GM21360 (cell line): ENCODE data around the gene ULK4.
"Not testable (repeated sequence)": the region's sequence is repeated elsewhere in the genome, so short reads cannot be mapped to it uniquely, and the experiment has no call there.

Experiments used
- ATAC-seq: cut with Tn5 transposase; IDR thresholded peaks from one replicate; pipeline ENCODE4 v1.9.1; 2021; ENCODE audit warnings: mild to moderate bottlenecking, moderate library complexity; ENCODE audit not compliant: unreplicated experiment

ULK4 gene

GRCh38 chr3:41695806-41696205, 266.1 kb downstream of the ULK4 start:
- ATAC-seq: not testable (repeated sequence)

- no peak for ATAC-seq
Observed at GRCh38 chr3:41693799-41694198, 268.1 kb downstream of the ULK4 start.

DNA sequence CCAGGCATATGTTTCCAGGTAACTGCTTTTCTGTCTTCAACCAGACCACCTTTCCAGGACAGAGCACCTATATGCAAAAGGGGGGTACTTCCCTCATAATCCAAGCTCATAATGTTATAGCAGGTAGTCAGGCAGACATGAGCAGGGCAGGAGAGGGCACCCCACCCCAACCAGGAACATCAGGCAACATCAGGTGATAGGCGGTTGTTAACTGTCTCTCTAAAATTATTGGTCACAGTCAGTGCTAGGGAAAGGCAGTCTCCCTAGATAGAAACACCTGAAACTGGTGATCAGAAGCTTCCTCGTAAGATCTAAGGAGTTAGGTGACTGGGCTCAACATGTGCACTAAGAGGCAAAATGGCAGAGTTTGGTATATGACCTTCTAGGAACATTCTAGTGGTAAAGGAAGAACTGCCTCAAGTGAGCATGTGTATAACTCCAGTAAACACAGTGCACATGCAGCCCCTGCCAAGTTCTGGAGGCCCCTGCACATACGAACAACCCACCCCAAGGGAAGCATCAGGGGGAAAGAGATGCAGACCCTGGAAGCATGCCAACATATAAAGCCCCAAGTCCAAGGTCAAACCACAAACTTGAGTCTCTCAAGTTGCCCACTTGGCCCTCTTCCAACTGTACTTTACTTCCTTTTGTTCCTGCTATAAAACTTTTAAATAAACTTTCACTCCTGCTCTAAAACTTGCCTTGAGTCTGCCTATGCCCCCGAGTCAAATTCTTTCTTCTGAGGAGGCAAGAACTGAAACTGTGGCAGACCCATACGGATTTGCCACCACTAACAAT, 270.9 kb downstream of the ULK4 start:
- ATAC-seq: no peak

DNA sequence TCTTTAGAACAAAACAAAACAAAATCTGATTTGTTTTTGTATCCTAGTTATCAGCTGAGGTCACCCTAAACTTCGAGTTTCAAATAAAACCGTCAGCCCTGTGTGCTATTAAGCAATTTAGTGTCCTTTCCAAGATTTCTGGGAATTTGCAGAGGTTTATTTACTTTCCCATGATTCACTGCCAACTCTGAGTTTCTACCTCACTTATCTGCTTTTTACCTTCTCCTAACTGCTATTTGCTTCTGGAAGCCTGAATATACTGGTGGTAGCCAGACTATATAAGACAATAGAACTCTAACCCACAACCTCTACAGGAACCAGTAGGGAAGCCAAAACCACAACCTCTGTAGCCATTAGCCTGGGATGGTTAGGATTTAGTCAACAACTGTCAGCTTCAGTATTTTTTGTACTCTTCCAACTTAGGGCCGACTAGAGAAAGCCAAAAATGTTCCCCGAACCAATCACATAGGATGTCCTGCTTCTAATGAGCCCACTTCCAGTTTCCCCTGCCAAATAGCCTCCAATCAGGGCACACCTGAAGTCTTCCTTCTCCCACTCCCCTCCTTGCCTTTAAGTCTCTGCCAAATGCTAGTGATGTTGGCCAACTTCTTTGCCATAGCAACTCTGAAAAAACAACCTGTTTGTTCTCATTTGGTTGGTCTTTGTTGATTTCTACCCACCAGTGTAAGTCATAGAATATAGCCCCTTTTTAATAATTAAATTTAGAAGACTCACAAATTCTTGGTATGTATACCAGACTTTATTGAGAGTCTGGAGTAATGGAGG, 273.1 kb downstream of the ULK4 start:
- ATAC-seq: no peak

- no peak for ATAC-seq
Observed at GRCh38 chr3:41684797-41685735, 276.8 kb downstream of the ULK4 start.

DNA sequence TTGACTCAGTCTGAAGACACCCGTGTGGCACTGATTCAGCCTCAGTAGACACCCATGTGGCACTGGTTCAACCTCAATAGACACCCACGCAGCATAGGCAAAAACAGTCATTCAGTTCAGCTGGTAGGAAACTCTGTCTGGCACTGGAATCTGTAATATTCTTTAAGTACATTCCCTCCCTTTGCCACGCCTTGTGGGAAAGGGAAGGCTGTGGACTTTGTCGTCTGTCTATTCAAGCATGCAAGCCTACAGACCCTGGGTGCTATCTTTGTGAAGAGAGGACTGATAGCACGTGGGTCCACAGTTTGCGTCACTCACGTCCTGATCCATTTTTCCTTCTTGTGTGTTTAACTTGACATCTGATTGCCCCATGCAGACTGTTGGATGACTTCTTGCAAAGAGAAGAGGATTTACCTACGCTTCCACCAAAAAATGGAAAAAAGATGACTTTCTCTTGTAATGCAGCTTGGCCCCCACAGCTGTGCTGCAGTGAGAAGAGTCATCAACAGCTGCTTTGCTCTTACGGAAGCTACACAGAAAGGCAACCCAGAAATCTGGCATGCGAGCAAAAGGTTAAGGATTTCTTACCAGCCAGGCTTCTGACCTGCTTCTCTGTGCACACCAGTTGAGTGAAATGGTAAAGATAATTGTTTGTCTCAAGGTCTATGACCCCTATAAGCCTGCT, 278.1 kb downstream of the ULK4 start:
- ATAC-seq: no peak

DNA sequence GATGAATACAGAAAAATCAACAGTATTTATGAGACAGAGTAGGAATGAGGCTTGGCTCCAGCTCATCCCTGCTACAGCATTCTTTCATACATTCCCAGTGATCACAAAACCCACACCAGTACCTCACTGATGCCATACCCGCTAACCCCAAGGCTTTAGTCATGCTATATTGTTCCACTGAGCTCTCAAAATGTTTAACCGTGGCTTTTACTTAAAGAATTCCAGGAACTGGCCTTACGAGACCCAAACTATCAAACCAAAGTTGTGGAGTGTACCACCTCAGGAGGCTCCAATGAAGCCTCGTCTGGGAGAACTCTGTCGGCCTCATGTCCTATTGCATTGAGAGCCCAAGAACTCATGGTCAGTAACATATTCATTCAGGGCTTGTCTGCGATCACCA, 278.9 kb downstream of the ULK4 start:
- no peak for ATAC-seq

DNA sequence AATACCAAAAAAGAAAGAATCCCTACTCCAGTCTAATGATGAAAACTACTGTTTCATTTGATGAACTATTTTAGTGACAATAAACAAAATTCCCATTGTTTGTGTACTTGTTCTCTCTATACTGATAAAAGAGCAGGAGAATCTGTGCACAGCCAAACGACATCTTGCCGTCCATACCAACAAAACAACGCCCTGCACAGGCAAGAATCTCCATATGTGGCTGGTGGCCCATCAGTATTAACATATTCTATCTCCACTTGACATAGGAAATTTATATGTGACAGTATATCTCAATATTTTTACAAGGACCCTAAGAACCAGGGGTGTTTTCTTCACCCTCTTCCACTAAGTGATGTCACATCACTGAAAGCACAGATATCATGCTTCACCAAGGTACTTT, 279.5 kb downstream of the ULK4 start:
- ATAC-seq: no peak

DNA sequence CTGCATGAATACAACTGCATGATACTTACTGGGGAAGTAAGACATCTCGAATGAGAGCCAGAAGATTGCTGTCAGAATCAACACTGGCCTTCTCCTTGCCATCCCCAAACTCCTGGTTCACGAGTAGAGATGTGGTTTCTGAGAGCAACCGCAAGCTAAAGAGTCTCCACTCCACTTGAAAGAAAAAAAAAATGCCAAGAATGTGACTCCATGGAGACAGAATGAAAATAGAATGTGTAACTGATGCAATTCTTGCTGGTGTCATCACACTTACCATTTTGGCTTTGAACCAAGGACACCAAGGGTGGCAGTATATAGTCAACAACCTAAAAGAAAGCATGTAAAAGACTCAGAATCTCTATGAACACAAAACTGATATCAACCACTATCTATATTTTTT, 280.4 kb downstream of the ULK4 start:
- no peak for ATAC-seq

DNA sequence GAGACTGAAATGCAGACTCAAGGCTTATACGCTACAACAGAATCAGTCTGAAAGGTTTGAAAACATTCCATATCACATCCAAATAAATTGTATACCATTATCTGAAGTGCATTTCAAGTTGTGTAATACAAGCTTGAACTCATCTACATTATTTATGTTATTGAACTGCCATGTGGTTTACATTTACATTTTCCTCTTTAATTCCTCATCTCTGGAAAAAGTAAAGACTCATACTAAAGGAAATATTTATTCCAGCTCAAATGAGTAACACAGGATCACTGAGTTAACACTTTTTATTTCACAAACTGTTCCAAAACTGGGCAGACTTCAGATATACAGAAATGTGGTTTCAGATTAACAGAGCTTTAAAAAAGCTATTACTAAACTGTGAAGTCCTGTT, 282.5 kb downstream of the ULK4 start:
- no peak for ATAC-seq

GRCh38 chr3:41675102-41675501, 286.8 kb downstream of the ULK4 start:
- ATAC-seq: not testable (repeated sequence)

DNA sequence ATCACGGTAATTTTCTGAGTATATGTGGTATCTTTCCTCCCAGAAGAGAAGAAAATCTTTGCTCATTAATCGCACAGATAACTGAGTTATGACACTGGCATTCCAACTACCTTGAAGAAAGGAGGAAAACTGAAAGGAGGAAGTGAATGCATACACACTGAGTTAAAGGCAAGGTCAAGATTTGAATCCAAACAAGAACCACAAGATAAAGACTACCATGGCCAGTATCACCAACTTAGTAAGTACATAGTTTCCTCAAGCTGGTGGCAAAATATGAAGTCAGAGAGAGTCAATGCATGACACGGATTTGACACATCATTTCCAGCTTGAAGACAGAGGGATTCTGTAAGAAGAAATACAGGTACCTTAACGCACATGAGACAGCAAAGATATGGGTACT, 287.5 kb downstream of the ULK4 start:
- ATAC-seq: no peak

DNA sequence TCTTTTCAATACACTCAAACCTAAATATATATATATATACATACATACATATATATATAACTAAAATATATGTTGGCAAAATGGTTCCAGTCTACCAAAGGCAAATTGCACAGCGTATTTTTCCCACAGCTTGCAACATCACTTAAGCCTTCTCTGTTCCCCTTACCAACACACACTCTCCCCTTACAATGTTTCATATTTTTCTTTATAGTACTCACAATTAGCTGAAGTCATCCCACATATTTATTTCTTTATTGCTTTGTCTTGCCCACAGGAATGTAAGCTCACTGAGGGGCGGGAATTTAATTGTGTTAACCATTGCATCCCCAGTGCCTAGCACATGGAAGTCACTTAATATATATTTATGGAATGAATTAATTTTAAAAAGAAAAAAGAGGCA, 288.3 kb downstream of the ULK4 start:
- ATAC-seq: no peak

DNA sequence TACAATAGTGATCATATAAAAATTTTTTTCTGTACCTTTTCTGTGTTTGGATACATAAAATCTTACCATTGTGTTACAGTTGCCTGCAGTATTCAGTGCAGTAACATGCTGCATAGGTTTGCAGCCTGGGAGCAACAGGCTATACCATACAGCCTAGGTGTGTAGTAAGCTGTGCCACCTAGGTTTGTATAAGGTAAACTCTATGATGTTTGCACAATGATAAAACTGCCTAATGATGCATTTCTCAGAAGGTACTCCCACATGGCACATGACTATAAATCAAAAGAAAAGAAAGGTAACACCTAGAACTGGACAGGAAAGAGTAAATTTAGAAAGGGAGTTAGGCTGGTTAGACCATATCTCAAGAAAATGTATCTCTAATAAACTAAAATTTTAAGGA, 293.5 kb downstream of the ULK4 start:
- ATAC-seq: no peak

- no peak for ATAC-seq
Observed at GRCh38 chr3:41662288-41662687, 299.6 kb downstream of the ULK4 start.

GRCh38 chr3:41661796-41662195, 300.1 kb downstream of the ULK4 start:
- ATAC-seq: no peak

- no peak for ATAC-seq
Observed at GRCh38 chr3:41660510-41660909, 301.4 kb downstream of the ULK4 start.

DNA sequence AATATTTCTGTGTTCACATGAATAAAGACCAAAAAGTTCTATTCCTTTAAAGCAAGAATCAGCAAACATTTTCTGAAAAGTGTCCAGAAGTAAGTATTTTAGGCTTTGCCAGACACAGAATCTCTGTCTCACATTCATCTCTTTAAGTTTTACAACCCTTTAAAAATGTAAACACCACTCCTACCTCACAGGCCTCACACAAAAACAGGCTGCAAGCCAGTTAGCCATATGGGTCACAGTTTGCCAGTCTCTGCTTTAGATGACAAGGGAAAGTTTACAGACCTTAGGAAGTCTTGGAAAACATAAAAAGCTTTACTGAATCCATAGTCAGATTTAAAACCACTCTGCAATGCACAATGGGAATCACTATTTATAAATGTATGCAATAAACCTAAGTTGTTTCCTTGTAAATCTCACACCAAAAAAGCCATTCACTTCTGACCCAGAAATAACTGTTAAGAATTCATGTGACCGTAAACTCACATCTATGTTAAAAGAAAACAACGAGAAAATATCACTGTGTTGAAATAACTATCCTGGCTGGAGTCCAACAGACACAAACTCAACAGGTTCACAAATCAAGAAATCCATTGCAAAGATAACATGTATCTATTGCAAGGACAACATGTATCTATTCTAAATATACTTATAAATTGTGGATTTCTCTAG, 308.2 kb downstream of the ULK4 start:
- ATAC-seq: no peak

- ATAC-seq: no peak
Observed at GRCh38 chr3:41652931-41653330, 309.0 kb downstream of the ULK4 start.

DNA sequence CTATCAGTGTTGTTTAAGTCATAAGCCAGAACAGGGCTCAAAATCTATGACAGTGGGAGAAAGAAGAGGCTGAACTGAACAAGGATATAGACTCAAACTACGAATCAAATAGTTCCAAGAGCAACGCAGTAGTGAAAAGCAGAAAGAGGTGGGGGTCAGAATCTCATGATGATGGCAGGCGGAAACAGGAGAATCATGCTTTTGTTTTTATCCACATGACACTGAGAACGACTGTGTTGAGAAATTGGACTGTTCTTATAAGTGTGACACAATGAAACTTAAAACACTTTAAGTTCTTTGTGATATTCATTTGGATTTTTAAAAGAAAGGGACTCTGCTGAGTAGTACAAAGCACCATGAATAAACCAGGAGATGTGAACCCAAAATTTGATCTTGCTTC, 309.4 kb downstream of the ULK4 start:
- no peak for ATAC-seq
